Activated CD4-positive, CD25-positive, alpha-beta regulatory T cell treated with anti-CD3 and anti-CD28 coated beads, Interleukin-2, amount 50 U/mL, for 24 hours (primary cell): ENCODE results near the gene TTBK2.
"Not testable (repeated sequence)": the region's sequence is repeated elsewhere in the genome, so short reads cannot be mapped to it uniquely, and the experiment has no call there.

Source experiments
- ATAC-seq, 2 donors: fragments of 150-1000 bp; cut with Tn5 transposase; one replicate each; pipeline ENCODE4 v1.10.0; 2021; ENCODE audit warnings: mild to moderate bottlenecking in 1 of 2, moderate library complexity in 1 of 2

Gene TTBK2

DNA sequence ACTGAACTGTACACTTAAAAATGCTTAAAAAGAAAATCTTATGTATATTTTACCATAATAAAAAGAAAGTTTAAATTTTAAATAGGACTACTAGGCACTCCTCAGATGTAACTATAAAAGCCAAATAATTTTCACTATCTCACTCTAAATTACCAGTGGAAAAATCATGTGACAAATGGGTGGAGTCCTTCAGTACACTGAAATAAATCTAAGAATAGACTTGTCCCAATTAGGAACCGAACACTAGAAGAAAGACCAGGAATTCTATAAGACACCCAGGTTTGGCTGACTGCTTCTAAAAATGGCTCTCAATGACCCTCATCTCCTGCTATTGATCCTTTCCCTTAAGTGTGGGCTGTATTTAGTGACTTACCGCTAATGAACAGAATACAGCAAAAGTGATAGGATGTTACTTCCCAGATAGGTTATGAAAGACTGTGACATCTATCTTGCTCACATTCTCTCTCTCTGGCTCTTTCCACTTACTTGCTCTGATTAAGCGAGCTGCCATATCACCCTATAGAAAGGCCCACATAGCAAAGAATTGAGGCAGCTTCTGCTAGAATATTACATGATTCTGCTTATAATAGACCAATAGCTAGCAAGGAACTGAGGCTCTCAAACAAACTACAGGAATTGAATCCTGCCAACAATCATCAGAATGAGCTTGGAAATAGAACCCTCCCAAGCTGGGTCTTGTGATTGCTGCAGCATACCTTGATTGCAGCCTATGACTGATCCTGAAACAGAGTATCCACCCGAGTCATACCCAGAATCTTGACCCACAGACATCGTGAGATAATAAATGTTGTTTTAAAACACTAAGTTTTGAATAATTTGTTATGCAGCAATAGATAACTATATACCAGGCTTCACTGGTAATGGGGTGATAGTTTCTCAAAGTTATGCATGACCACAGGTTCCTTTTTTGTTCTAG lies 16.9 kb downstream of the TTBK2 start:
- ATAC-seq: no peak

- not testable (repeated sequence) for ATAC-seq
Observed at GRCh38 chr15:42893911-42894310, 26.7 kb downstream of the TTBK2 start.

- ATAC-seq: peak; percentile 35 to 49
Observed at GRCh38 chr15:42891569-42891968, 29.0 kb downstream of the TTBK2 start.

- ATAC-seq: no peak
Observed at GRCh38 chr15:42890161-42890913, 30.2 kb downstream of the TTBK2 start.

DNA sequence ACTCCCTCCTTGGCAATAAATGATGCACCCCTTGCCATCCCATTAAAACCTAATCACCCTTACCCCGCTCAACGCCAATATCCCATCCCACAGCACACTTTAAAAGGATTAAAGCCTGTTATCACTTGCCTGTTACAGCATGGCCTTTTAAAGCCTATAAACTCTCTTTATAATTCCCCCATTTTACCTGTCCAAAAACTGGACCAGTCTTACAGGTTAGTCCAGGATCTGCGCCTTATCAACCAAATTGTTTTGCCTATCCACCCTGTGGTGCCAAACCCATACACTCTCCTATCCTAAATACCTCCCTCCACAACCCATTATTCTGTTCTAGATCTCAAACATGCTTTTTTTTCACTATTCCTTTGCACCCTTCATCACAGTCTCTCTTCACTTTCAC lies 33.2 kb downstream of the TTBK2 start:
- not testable (repeated sequence) for ATAC-seq

DNA sequence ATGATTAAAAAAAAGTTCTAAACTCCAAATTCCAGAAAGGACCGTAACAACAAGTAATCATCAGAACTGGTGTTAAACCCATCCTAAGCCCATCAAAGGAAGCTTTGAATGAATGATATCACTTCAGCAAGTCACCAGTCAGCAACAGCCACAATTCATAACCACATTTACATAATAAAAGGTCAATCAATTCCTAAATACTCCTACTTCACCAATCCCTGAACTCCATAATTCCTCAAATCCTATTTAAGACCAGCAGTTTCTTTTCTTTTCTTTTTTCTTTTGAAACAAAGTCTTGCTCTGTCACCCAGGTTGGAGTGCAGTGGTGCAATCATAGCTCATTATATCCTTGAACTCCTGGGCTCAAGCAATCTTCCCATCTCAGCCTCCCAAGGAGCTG lies 40.5 kb downstream of the TTBK2 start:
- ATAC-seq: no peak

- no peak for ATAC-seq
Observed at GRCh38 chr15:42879443-42879842, 41.1 kb downstream of the TTBK2 start.

- no peak for ATAC-seq
Observed at GRCh38 chr15:42876224-42876623, 44.4 kb downstream of the TTBK2 start.

GRCh38 chr15:42868683-42869082 lies 51.9 kb downstream of the TTBK2 start:
- ATAC-seq: no peak

- no peak for ATAC-seq
Observed at GRCh38 chr15:42863572-42864239, 56.9 kb downstream of the TTBK2 start.

- ATAC-seq: no peak
Observed at GRCh38 chr15:42858999-42859789, 61.4 kb downstream of the TTBK2 start.

- ATAC-seq: no peak
Observed at GRCh38 chr15:42858540-42858939, 62.0 kb downstream of the TTBK2 start.

- no peak for ATAC-seq
Observed at GRCh38 chr15:42854576-42854975, 66.0 kb downstream of the TTBK2 start.

GRCh38 chr15:42849836-42850235 lies 70.7 kb downstream of the TTBK2 start:
- ATAC-seq: no peak

DNA sequence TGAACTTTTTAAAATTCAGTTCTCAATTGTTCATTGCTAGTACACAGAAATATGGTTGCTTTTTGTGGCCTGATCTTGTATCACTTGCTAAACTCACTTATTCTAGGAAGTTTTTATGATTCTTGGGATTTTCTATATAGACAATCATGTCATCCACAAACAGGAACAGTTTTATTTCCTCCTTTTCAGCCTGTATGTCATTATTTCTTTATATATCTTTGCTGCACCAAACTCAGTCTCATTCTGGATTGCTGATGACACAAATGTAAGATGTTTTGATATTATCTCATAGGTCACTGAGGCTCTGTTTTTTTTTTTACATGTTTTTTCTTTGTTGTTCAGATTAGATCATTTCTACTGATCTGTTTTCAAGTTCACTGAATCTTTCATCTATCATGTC lies 71.7 kb downstream of the TTBK2 start:
- ATAC-seq: no peak

DNA sequence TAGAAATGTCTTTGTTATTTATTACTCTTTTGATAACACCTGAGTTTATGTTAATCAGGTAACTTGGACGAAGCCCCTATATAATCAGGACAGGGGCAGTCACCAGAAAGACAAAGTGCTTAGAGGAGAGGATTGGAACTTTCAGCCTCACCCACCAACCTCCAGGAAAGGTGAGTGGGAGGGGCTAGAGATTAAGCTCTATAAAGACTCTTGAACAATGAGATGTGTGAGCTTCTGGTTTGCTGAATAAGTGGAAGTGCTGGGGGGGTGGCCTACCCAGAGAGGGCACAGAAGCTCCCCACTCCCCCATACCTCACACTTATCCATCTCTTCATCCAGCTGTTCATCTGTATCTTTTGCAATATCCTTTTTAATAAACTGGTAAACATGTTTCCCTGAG lies 73.9 kb downstream of the TTBK2 start:
- ATAC-seq: no peak

- no peak for ATAC-seq
Observed at GRCh38 chr15:42845581-42845980, 75.0 kb downstream of the TTBK2 start.

- no peak for ATAC-seq
Observed at GRCh38 chr15:42843699-42844098, 76.9 kb downstream of the TTBK2 start.

DNA sequence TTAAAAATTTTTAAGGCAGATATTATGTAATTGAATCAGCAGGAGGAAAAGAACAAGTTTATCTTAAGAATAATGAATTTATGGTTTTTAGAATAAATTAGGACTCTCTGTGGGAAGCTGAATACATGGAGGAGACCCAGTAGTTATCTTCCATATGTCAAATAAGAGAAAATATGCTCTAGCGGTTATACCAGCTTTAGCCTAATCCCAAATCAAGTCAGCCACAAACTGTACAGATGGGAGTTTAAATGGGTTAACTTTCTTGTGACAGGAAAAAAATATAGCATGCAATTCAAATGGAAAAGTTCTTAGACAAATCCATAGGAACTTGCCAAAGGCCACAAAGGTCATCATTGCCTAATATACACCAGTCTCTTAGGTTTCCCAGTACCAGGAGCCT lies 84.3 kb downstream of the TTBK2 start:
- no peak for ATAC-seq

GRCh38 chr15:42832576-42832975 lies 88.0 kb downstream of the TTBK2 start:
- no peak for ATAC-seq

DNA sequence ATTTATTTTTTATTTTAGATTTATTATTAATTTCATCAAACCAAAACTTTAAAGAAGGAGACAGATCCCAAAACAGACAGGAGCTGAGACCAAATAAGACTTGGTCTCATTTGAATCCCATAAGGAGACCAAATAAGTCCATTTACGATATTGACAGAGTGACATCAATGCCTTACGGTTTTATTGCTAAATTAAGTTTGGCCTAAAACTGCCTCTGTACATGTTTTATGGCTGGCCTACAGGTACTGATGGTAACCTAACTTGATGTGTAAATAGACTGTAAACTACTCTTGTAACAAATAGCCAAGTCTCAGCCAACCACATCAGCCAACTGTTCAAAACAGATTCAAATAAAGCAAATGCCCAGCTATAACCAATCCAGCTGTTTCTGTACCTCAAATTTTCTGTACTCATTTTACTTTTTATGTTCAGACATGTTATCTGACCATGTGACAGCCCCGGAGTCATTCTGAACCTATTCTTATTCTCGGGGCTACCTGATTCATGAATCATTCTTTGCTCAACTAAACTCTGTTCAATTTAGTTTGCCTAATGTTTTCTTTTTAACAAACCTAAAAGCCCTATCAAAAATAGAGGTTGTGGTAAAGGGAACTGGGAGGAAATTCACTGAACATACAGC lies 94.2 kb downstream of the TTBK2 start:
- ATAC-seq: peak; percentile 25 to 30

- no peak for ATAC-seq
Observed at GRCh38 chr15:42825599-42825998, 95.0 kb downstream of the TTBK2 start.
